Mammary epithelial cell (primary cell): ENCODE measurements around the gene LTA.

ENCODE experiments used
- EZH2 ChIP-seq: IDR thresholded peaks from 2 replicates; pipeline ENCODE4 v1.6.1; 2012; ENCODE audit warnings: low read length, inconsistent platforms, borderline replicate concordance
- TF ChIP-seq, protein P1 (sequence below), 2 donors: IDR thresholded peaks in 1 of 2; conservative IDR thresholded peaks in 1 of 2; 2 replicates each; pipeline ENCODE4 v1.5.1; 2011 to 2012; ENCODE audit warnings: inconsistent platforms in 2 of 2, low read length in 2 of 2, mild to moderate bottlenecking in 2 of 2, control low read depth in 1 of 2, low read depth in 1 of 2; ENCODE audit not compliant: insufficient read depth in 1 of 2; ENCODE audit errors: extremely low read depth in 1 of 2

DNA sequence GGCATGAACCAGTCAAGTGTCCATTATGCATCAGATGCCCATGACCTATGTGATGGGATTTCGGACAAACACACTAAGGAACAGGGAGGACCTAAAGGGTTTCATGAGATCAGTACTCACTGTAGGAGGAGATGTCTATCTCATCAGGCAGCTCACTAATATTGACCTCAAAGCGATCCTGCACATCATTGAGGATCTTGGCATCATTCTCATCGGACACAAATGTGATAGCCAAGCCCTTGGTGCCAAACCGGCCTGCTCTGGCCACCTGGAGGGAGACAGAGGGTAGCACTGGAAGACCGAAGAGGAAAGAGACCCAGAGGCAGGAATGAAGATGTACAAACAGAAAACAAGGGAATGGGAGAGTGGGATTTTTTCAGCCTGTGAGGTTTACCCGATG is 41.4 kb upstream of the LTA start:
- TF ChIP-seq, protein P1, sequence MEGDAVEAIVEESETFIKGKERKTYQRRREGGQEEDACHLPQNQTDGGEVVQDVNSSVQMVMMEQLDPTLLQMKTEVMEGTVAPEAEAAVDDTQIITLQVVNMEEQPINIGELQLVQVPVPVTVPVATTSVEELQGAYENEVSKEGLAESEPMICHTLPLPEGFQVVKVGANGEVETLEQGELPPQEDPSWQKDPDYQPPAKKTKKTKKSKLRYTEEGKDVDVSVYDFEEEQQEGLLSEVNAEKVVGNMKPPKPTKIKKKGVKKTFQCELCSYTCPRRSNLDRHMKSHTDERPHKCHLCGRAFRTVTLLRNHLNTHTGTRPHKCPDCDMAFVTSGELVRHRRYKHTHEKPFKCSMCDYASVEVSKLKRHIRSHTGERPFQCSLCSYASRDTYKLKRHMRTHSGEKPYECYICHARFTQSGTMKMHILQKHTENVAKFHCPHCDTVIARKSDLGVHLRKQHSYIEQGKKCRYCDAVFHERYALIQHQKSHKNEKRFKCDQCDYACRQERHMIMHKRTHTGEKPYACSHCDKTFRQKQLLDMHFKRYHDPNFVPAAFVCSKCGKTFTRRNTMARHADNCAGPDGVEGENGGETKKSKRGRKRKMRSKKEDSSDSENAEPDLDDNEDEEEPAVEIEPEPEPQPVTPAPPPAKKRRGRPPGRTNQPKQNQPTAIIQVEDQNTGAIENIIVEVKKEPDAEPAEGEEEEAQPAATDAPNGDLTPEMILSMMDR (conservative IDR thresholded peaks at IDR 0.05 in 1 of 2, IDR thresholded peaks at IDR 0.05 in 1 of 2; ENCODE audit: extremely low read depth in 1 of 2, insufficient read depth in 1 of 2, low read depth in 1 of 2, low read length in 2 of 2): no peak
- no peak for TF ChIP-seq EZH2
